MM.1S (cell line): ENCODE results near the gene RBBP7.

Experiments
- CTCF ChIP-seq: fragments of 300-600 bp; sonication (generic); IDR thresholded peaks from 2 replicates; pipeline ENCODE4 v1.5.1; 2016; ENCODE audit warnings: antibody characterized with exemption, low read length, mixed read lengths
- EZH2 ChIP-seq: fragments of 300-600 bp; sonication (generic); optimal IDR thresholded peaks from 2 replicates; pipeline ENCODE3; 2017; ENCODE audit warnings: low read depth, mild to moderate bottlenecking, antibody characterized with exemption, low read length, mixed read lengths
- EZH2phosphoT487 ChIP-seq: fragments of 300-600 bp; sonication (generic); IDR thresholded peaks from 2 replicates; pipeline ENCODE4 v1.6.1; 2018; ENCODE audit warnings: antibody characterized with exemption, low read length

GRCh38 chrX:16843208-16843909 is 26.8 kb downstream of the RBBP7 start:
- no peak for TF ChIP-seq CTCF
- TF ChIP-seq EZH2: no peak
- TF ChIP-seq EZH2phosphoT487: no peak
